Cardiac fibroblast (primary cell): ENCODE results near the gene AGRP.
A peak's percentile ranks its signal among the peaks of the same experiment; 100 is the strongest.

Experiments
- DNase-seq, 2 donors: peaks; one replicate each; pipeline versions ENCODE4 v3.0.0 to v3.0.0-alpha.2; 2010; ENCODE audit warnings: low read depth in 2 of 2
- H3K4me3 ChIP-seq, 2 donors: replicated peaks in 1 of 2; 1 replicate in 1 of 2; 2 replicates in 1 of 2; pipeline ENCODE4 v1.5.1; 2011; ENCODE audit warnings: low read depth in 2 of 2, low read length in 2 of 2, mild to moderate bottlenecking in 2 of 2, moderate library complexity in 1 of 2
- CTCF ChIP-seq: IDR thresholded peaks from one replicate; pipeline ENCODE4 v1.5.1; 2011; ENCODE audit warnings: low read depth, mild to moderate bottlenecking, low read length, inconsistent platforms

The AGRP gene

GRCh38 chr16:67456391-67457081 lies 26.8 kb downstream of the AGRP start:
- peak; percentile 57 to 82 for DNase-seq
- no peak overlapping the region for H3K4me3 ChIP-seq

GRCh38 chr16:67454852-67455251 lies 28.5 kb downstream of the AGRP start:
- TF ChIP-seq CTCF: no peak
- H3K4me3 ChIP-seq: no peak overlapping the region
- DNase-seq: no peak

More at GRCh38 chr16:67456391-67457081, 26.8 kb downstream of the AGRP start:
- TF ChIP-seq CTCF: peak; percentile 65

GRCh38 chr16:67454104-67454503 lies 29.2 kb downstream of the AGRP start:
- DNase-seq: no peak
- no peak for TF ChIP-seq CTCF
- no peak overlapping the region for H3K4me3 ChIP-seq

- no peak overlapping the region for H3K4me3 ChIP-seq
- no peak for DNase-seq
- TF ChIP-seq CTCF: no peak
Observed at GRCh38 chr16:67451704-67452435, 31.5 kb downstream of the AGRP start.

- H3K4me3 ChIP-seq: no peak overlapping the region
- TF ChIP-seq CTCF: no peak
- DNase-seq: no peak
Observed at GRCh38 chr16:67451061-67451703, 32.2 kb downstream of the AGRP start.

- DNase-seq: no peak
- H3K4me3 ChIP-seq: no peak overlapping the region
- TF ChIP-seq CTCF: no peak
Observed at GRCh38 chr16:67449739-67450138, 33.6 kb downstream of the AGRP start.
